H9 (cell line): Measurements from ENCODE around the gene JAKMIP1. TPM values are rescaled to one million over a fixed set of nuclear protein-coding genes. Genes with fewer than 3 reads are reported as not detected.

Source experiments
- DNase-seq: peaks from one replicate; pipeline ENCODE4 v3.0.0-alpha.2; 2017
- H2AFZ ChIP-seq: one replicate; pipeline ENCODE4 v1.6.1; 2013; ENCODE audit warnings: mild to moderate bottlenecking, low read length, control low read depth, moderate library complexity
- H2AK5ac ChIP-seq: 2 replicates; pipeline ENCODE4 v1.6.1; 2013; ENCODE audit warnings: low read length, control low read depth, mixed read lengths; ENCODE audit not compliant: insufficient read length
- H2BK120ac ChIP-seq: one replicate; pipeline ENCODE4 v1.6.1; 2013; ENCODE audit warnings: low read depth, mild to moderate bottlenecking, low read length, control low read depth, inconsistent platforms; ENCODE audit not compliant: poor library complexity, severe bottlenecking
- H2BK12ac ChIP-seq: 2 replicates; pipeline ENCODE4 v1.6.1; 2013; ENCODE audit warnings: low read length, control low read depth, mixed read lengths, low read depth; ENCODE audit not compliant: insufficient read length
- H2BK15ac ChIP-seq: 2 replicates; pipeline ENCODE4 v1.6.1; 2013; ENCODE audit warnings: low read depth, low read length, control low read depth
- H2BK20ac ChIP-seq: one replicate; pipeline ENCODE4 v1.6.1; 2013; ENCODE audit warnings: low read depth, mild to moderate bottlenecking, low read length, control low read depth, inconsistent platforms; ENCODE audit not compliant: poor library complexity, severe bottlenecking
- H2BK5ac ChIP-seq: 2 replicates; pipeline ENCODE4 v1.6.1; 2013; ENCODE audit warnings: low read length, control low read depth, mixed read lengths; ENCODE audit not compliant: insufficient read length
- H3K14ac ChIP-seq: 2 replicates; pipeline ENCODE4 v1.6.1; 2013; ENCODE audit warnings: low read length, control low read depth; ENCODE audit not compliant: insufficient read depth
- H3K18ac ChIP-seq: 2 replicates; pipeline ENCODE4 v1.6.1; 2013; ENCODE audit warnings: low read depth, mild to moderate bottlenecking, mixed read lengths, low read length, control low read depth; ENCODE audit not compliant: insufficient read length
- H3K23ac ChIP-seq: 2 replicates; pipeline ENCODE4 v1.6.1; 2013; ENCODE audit warnings: low read length, control low read depth, mixed read lengths, low read depth; ENCODE audit not compliant: insufficient read length
- H3K23me2 ChIP-seq: 2 replicates; pipeline ENCODE4 v1.6.1; 2013; ENCODE audit warnings: low read depth, mild to moderate bottlenecking, mixed read lengths, low read length, control low read depth; ENCODE audit not compliant: insufficient read length, poor library complexity, severe bottlenecking
- H3K27ac ChIP-seq: 2 replicates; pipeline ENCODE4 v1.5.1; 2013; ENCODE audit warnings: low read length, control low read depth, mixed read lengths, low read depth; ENCODE audit not compliant: insufficient read length
- H3K27me3 ChIP-seq: 2 replicates; pipeline ENCODE4 v1.6.1; 2013; ENCODE audit warnings: low read length, control low read depth, inconsistent platforms; ENCODE audit not compliant: insufficient read depth
- H3K4ac ChIP-seq: 2 replicates; pipeline ENCODE4 v1.6.1; 2013; ENCODE audit warnings: low read depth, mild to moderate bottlenecking, control low read depth, inconsistent platforms, low read length, moderate library complexity
- H3K4me1 ChIP-seq: 2 replicates; pipeline ENCODE4 v1.6.1; 2013; ENCODE audit warnings: low read length, control low read depth, inconsistent platforms; ENCODE audit not compliant: insufficient read depth
- H3K4me2 ChIP-seq: 2 replicates; pipeline ENCODE4 v1.6.1; 2013; ENCODE audit warnings: low read length, control low read depth, mixed read lengths; ENCODE audit not compliant: insufficient read length, insufficient read depth
- H3K56ac ChIP-seq: 2 replicates; pipeline ENCODE4 v1.6.1; 2013; ENCODE audit warnings: low read depth, mild to moderate bottlenecking, mixed read lengths, low read length, control low read depth; ENCODE audit not compliant: insufficient read length
- H3K79me1 ChIP-seq: 2 replicates; pipeline ENCODE4 v1.6.1; 2013; ENCODE audit warnings: low read depth, mild to moderate bottlenecking, moderate library complexity, low read length, control low read depth, inconsistent platforms; ENCODE audit not compliant: insufficient read depth, poor library complexity, severe bottlenecking
- H3K79me2 ChIP-seq: 2 replicates; pipeline ENCODE4 v1.6.1; 2013; ENCODE audit warnings: low read length, control low read depth, inconsistent platforms; ENCODE audit not compliant: insufficient read depth
- H3K9ac ChIP-seq: 2 replicates; pipeline ENCODE4 v1.6.1; 2013; ENCODE audit warnings: low read length, control low read depth, mixed read lengths; ENCODE audit not compliant: insufficient read length; ENCODE audit errors: extremely low read depth
- H3K9me3 ChIP-seq: one replicate; pipeline ENCODE4 v1.6.1; 2013; ENCODE audit warnings: low read depth, low read length, inconsistent platforms; ENCODE audit not compliant: control insufficient read depth
- H3T11ph ChIP-seq: one replicate; pipeline ENCODE4 v1.6.1; 2013; ENCODE audit warnings: mild to moderate bottlenecking, low read length, control low read depth, inconsistent platforms
- H4K20me1 ChIP-seq: one replicate; pipeline ENCODE4 v1.6.1; 2013; ENCODE audit not compliant: control insufficient read depth, insufficient read length, insufficient read depth
- H4K5ac ChIP-seq: 2 replicates; pipeline ENCODE4 v1.6.1; 2013; ENCODE audit warnings: low read depth, mild to moderate bottlenecking, mixed read lengths, low read length, control low read depth; ENCODE audit not compliant: insufficient read length
- H4K8ac ChIP-seq: replicated peaks from 2 replicates; pipeline ENCODE4 v1.6.1; 2013; ENCODE audit warnings: low read length, control low read depth, mixed read lengths, low read depth; ENCODE audit not compliant: insufficient read length
- H4K91ac ChIP-seq: 2 replicates; pipeline ENCODE4 v1.6.1; 2013; ENCODE audit warnings: low read depth, mild to moderate bottlenecking, moderate library complexity, mixed read lengths, low read length, control low read depth; ENCODE audit not compliant: insufficient read length
- H3K27ac Mint-ChIP-seq, 3 experiments: 2 replicates in 2 of 3; 3 replicates in 1 of 3; pipeline ENCODE4 v1.8.0; 2020 to 2021; ENCODE audit warnings: mixed read lengths in 3 of 3, mild to moderate bottlenecking in 1 of 3, moderate library complexity in 1 of 3
- H3K27me3 Mint-ChIP-seq: 2 replicates; pipeline ENCODE4 v1.8.0; 2021; ENCODE audit warnings: low read depth, mild to moderate bottlenecking, moderate library complexity, mixed read lengths
- H3K36me3 Mint-ChIP-seq, 3 experiments: 2 replicates in 2 of 3; 3 replicates in 1 of 3; pipeline ENCODE4 v1.8.0; 2020 to 2021; ENCODE audit warnings: low read depth in 3 of 3, mixed read lengths in 3 of 3; ENCODE audit not compliant: insufficient read depth in 1 of 3
- H3K4me1 Mint-ChIP-seq, 2 experiments: 2 replicates each; pipeline ENCODE4 v1.8.0; 2020; ENCODE audit warnings: mixed read lengths in 2 of 2
- H3K4me3 Mint-ChIP-seq, 2 experiments: 2 replicates in 1 of 2; 3 replicates in 1 of 2; pipeline ENCODE4 v1.8.0; 2020 to 2021; ENCODE audit warnings: mild to moderate bottlenecking in 2 of 2, mixed read lengths in 2 of 2, moderate library complexity in 1 of 2
- H3K9me3 Mint-ChIP-seq, 2 experiments: 2 replicates in 1 of 2; 3 replicates in 1 of 2; pipeline ENCODE4 v1.8.0; 2020; ENCODE audit warnings: mild to moderate bottlenecking in 2 of 2, mixed read lengths in 2 of 2, moderate library complexity in 1 of 2
- WGBS: extraction: QIAGEN DNeasy Blood & Tissue Kit; methylation state at CpG from one replicate; pipeline ENCODE4 v1.1.7; 2013; ENCODE audit warnings: missing lambda C conversion rate, low lambda C conversion rate, mixed read lengths; ENCODE audit not compliant: insufficient read length; ENCODE audit errors: extremely low coverage; 5-methylcytosine and 5-hydroxymethylcytosine counted together
- total RNA-seq: library from RNA; stranded (reverse); gene quantifications from 2 replicates; pipeline ENCODE4 v1.2.1, GENCODE V29; 2021
- TF ChIP-seq, protein P1 (sequence below): fragments of 200-600 bp; sonication (generic); conservative IDR thresholded peaks from 3 replicates; pipeline ENCODE4 v1.8.0; 2021; ENCODE audit warnings: antibody characterized with exemption, mild to moderate bottlenecking

Gene JAKMIP1
- total RNA-seq, 1 experiment from 2014 or later, result 1.5 TPM

DNA sequence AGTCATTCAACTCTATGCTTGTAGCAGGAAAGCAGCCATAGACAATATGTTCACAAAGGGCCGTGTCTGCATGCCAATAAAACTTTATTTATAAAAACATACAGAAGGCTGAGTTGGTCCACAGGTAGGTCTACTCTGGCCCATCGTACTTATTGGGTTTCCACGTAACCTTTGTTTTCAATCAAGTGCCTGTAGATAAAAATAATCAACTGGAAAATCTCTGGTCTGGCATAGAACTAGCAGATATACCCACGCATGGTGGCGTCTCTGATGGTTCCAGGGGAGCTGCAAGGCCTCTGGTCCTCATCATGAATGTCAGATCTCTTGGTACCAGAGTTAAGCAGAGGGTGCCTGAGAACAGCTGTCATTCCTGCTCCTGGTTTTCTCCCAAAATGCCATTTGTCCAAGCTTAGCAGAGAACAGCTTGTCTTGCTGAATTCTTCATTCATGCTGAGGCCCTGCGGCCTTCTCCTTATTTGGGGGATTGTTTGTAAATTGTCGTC is 31.4 kb upstream of the JAKMIP1 start:
- Histone ChIP-seq H3K4me2 (no peak overlapping the region), H2BK20ac (no peak overlapping the region), H3K27ac (no peak overlapping the region), H3K27me3 (no peaks in the 10 kb centered on the region), H2BK12ac (no peak overlapping the region), H2BK5ac (no peak overlapping the region), H3K9me3 (no peaks in the 10 kb centered on the region), H3K4me1 (no peaks in the 10 kb centered on the region), H2BK120ac (no peak overlapping the region), H3K9ac (no peak overlapping the region), H3K79me2 (no peaks in the 10 kb centered on the region), H2BK15ac (no peak overlapping the region), H4K91ac (no peak overlapping the region), H2AFZ (no peak overlapping the region), H3K56ac (no peak overlapping the region), H4K20me1 (no peaks in the 10 kb centered on the region), H3K18ac (no peak overlapping the region), H3K23me2 (no peaks in the 10 kb centered on the region), H3K79me1 (no peaks in the 10 kb centered on the region), H3K23ac (no peak overlapping the region), H3K14ac (no peak overlapping the region), H3K4ac (no peak overlapping the region), H3T11ph (no peak overlapping the region), H4K5ac (no peak overlapping the region), H4K8ac (no peak overlapping the region), H2AK5ac (no peak overlapping the region)
- H3K4me3 Mint-ChIP-seq, result no peak overlapping the region
- WGBS, result no CpG with 5 or more reads among the region's 7 CpGs
- TF ChIP-seq, protein P1, sequence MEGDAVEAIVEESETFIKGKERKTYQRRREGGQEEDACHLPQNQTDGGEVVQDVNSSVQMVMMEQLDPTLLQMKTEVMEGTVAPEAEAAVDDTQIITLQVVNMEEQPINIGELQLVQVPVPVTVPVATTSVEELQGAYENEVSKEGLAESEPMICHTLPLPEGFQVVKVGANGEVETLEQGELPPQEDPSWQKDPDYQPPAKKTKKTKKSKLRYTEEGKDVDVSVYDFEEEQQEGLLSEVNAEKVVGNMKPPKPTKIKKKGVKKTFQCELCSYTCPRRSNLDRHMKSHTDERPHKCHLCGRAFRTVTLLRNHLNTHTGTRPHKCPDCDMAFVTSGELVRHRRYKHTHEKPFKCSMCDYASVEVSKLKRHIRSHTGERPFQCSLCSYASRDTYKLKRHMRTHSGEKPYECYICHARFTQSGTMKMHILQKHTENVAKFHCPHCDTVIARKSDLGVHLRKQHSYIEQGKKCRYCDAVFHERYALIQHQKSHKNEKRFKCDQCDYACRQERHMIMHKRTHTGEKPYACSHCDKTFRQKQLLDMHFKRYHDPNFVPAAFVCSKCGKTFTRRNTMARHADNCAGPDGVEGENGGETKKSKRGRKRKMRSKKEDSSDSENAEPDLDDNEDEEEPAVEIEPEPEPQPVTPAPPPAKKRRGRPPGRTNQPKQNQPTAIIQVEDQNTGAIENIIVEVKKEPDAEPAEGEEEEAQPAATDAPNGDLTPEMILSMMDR, result no peak
- no peaks in the 10 kb centered on the region for H3K9me3 Mint-ChIP-seq
- peaks cover 4% of the 10 kb centered on the region; the same call in 1 of the 2 replicates for H3K27me3 Mint-ChIP-seq
- no peak overlapping the region for H3K27ac Mint-ChIP-seq
- H3K4me1 Mint-ChIP-seq, result peaks cover 0 to 13% of the 10 kb centered on the region in 2 experiments; a peak in 2 of 4 replicates
- H3K36me3 Mint-ChIP-seq, result no peaks in the 10 kb centered on the region
- no peak for DNase-seq
